Measurements from ENCODE around the gene ZNF697. TPM values are rescaled to one million over a fixed set of nuclear protein-coding genes. Genes with fewer than 3 reads are reported as not detected.

ZNF697 gene
- total RNA-seq, 1 experiment from 2014 or later: 4.1 TPM

GRCh38 chr1:119674835-119675289 lies 26.8 kb upstream of the ZNF697 start:
- Histone ChIP-seq H3F3A (ENCODE audit: insufficient read depth, low read depth) (peaks cover 38% of the 10 kb centered on the region), H3K9me2 (ENCODE audit: insufficient read depth) (no peaks in the 10 kb centered on the region), H3K4me1 (replicated peaks; ENCODE audit: insufficient read depth) (peaks cover 45% of the 10 kb centered on the region), H3K9me3 (ENCODE audit: insufficient read depth, low read depth) (peaks cover 4% of the 10 kb centered on the region; the same call in 1 of the 2 replicates), H2AFZ (peak overlapping the region; percentile 69; the same call in 1 of the 2 replicates), H3K4me3 (peak overlapping the region; percentile 49), H3K4me2 (peak overlapping the region; percentile 79), H4K20me1 (ENCODE audit: insufficient read depth) (no peaks in the 10 kb centered on the region), H3K27me3 (ENCODE audit: insufficient read depth, low read depth) (no peaks in the 10 kb centered on the region), H3K79me2 (ENCODE audit: low read depth) (no peaks in the 10 kb centered on the region), H3K27ac (peak overlapping the region; percentile 97), H3K36me3 (ENCODE audit: low read depth) (no peaks in the 10 kb centered on the region)
- no peak for TF ChIP-seq CTCF (conservative IDR thresholded peaks at IDR 0.05)
- no peak for TF ChIP-seq EZH2 (IDR thresholded peaks at IDR 0.05; ENCODE audit: low read depth)
- CTCF ChIA-PET: interaction anchor here (0.5 to 1.5 kb wide), 6 partner anchors 14 to 63 kb away, joined by 3 to 5 read pairs (median 3); partner anchors contain the start of gene ZNF697
- POLR2A ChIA-PET (ENCODE audit: unreplicated experiment): interaction anchor here (0.7 to 1.0 kb wide), 2 partner anchors 26 to 37 kb away, joined by 4 to 7 read pairs; no protein-coding TSS in a partner anchor
- intact Hi-C loops (cut with micrococcal nuclease; ENCODE audit: unreplicated experiment): loop anchor here (1.0 to 5.0 kb wide), 7 partner anchors 11 to 197 kb away; partner anchors contain the start of gene ZNF697
- no TSS peak for BruUV-seq (replicated peaks)
- peak; percentile 59 to 92 for DNase-seq

GRCh38 chr1:119674111-119674526 lies 26.1 kb upstream of the ZNF697 start:
- CTCF ChIA-PET: interaction anchor here (0.7 to 1.5 kb wide), 3 partner anchors 14 to 64 kb away, joined by 3 to 7 read pairs (median 4); partner anchors contain the start of gene ZNF697
- H3K27me3 ChIP-seq (ENCODE audit: insufficient read depth, low read depth): no peaks in the 10 kb centered on the region
- H3K4me3 ChIP-seq: peak overlapping the region; percentile 35; the same call in 1 of the 2 replicates
- no TSS peak for BruUV-seq (replicated peaks)
- H4K20me1 ChIP-seq (ENCODE audit: insufficient read depth): no peaks in the 10 kb centered on the region
- H2AFZ ChIP-seq: no peak overlapping the region
- H3F3A ChIP-seq (ENCODE audit: insufficient read depth, low read depth): peaks cover 38% of the 10 kb centered on the region
- intact Hi-C loops (cut with micrococcal nuclease; ENCODE audit: unreplicated experiment): loop anchor here (1.0 kb wide), 1 partner anchor 38 kb away; no protein-coding TSS in a partner anchor
- no peak for TF ChIP-seq EZH2 (IDR thresholded peaks at IDR 0.05; ENCODE audit: low read depth)
- TF ChIP-seq CTCF (conservative IDR thresholded peaks at IDR 0.05): no peak
- H3K4me2 ChIP-seq: peak overlapping the region; percentile 79
- POLR2A ChIA-PET (ENCODE audit: unreplicated experiment): interaction anchor here (0.6 to 1.0 kb wide), 4 partner anchors 26 to 1445 kb away, joined by 3 to 7 read pairs (median 5); no protein-coding TSS in a partner anchor
- peaks cover 4% of the 10 kb centered on the region; the same call in 1 of the 2 replicates for H3K9me3 ChIP-seq (ENCODE audit: insufficient read depth, low read depth)
- H3K36me3 ChIP-seq (ENCODE audit: low read depth): no peaks in the 10 kb centered on the region
- peak; percentile 55 to 98 for DNase-seq
- H3K9me2 ChIP-seq (ENCODE audit: insufficient read depth): no peaks in the 10 kb centered on the region
- H3K4me1 ChIP-seq (replicated peaks; ENCODE audit: insufficient read depth): peaks cover 45% of the 10 kb centered on the region
- H3K27ac ChIP-seq: peak overlapping the region; percentile 97
- H3K79me2 ChIP-seq (ENCODE audit: low read depth): no peaks in the 10 kb centered on the region

GRCh38 chr1:119673171-119673940 lies 25.3 kb upstream of the ZNF697 start:
- H3K27me3 ChIP-seq (ENCODE audit: insufficient read depth, low read depth): no peaks in the 10 kb centered on the region
- intact Hi-C loops (cut with micrococcal nuclease; ENCODE audit: unreplicated experiment): no loop called here
- peak overlapping the region; percentile 79 for H3K4me2 ChIP-seq
- CTCF ChIA-PET: interaction anchor here (0.6 kb wide), 1 partner anchor 60 kb away, joined by 4 read pairs; no protein-coding TSS in a partner anchor
- POLR2A ChIA-PET (ENCODE audit: unreplicated experiment): interaction anchor here (0.6 to 0.9 kb wide), 2 partner anchors 39 to 56 kb away, joined by 3 to 7 read pairs; no protein-coding TSS in a partner anchor
- H3K4me3 ChIP-seq: peak overlapping the region; percentile 35; the same call in 1 of the 2 replicates
- peaks cover 4% of the 10 kb centered on the region; the same call in 1 of the 2 replicates for H3K9me3 ChIP-seq (ENCODE audit: insufficient read depth, low read depth)
- no peak for TF ChIP-seq EZH2 (IDR thresholded peaks at IDR 0.05; ENCODE audit: low read depth)
- no peak for TF ChIP-seq CTCF (conservative IDR thresholded peaks at IDR 0.05)
- no peaks in the 10 kb centered on the region for H3K36me3 ChIP-seq (ENCODE audit: low read depth)
- no TSS peak for BruUV-seq (replicated peaks)
- peaks cover 45% of the 10 kb centered on the region for H3K4me1 ChIP-seq (replicated peaks; ENCODE audit: insufficient read depth)
- H4K20me1 ChIP-seq (ENCODE audit: insufficient read depth): no peaks in the 10 kb centered on the region
- no peak overlapping the region for H2AFZ ChIP-seq
- DNase-seq: peak; percentile 32 to 93
- H3K79me2 ChIP-seq (ENCODE audit: low read depth): no peaks in the 10 kb centered on the region
- peak overlapping the region; percentile 97 for H3K27ac ChIP-seq
- H3F3A ChIP-seq (ENCODE audit: insufficient read depth, low read depth): peaks cover 38% of the 10 kb centered on the region
- H3K9me2 ChIP-seq (ENCODE audit: insufficient read depth): no peaks in the 10 kb centered on the region
